Stomach (tissue), 9 donors: ENCODE results near the gene RPS6KB2. TPM values are rescaled to one million over a fixed set of nuclear protein-coding genes. Genes with fewer than 3 reads are reported as not detected.
A peak's percentile ranks its signal among the peaks of the same experiment; 100 is the strongest.

ENCODE experiments used
- DNase-seq, 2 donors: peaks; one replicate each; pipeline versions ENCODE4 v3.0.0 to v3.0.0-alpha.2; 2013 to 2019
- H3K27ac ChIP-seq, 5 donors: fragments of 200-600 bp in 4 of 5; sonication (generic) in 4 of 5; one replicate each; pipeline ENCODE4 v1.5.1; 2013 to 2019; ENCODE audit warnings: mild to moderate bottlenecking in 1 of 5, moderate library complexity in 1 of 5
- H3K27me3 ChIP-seq, 3 donors: fragments of 200-600 bp; sonication (generic); one replicate each; pipeline ENCODE4 v1.5.1; 2017 to 2019; ENCODE audit warnings: mixed run types in 1 of 3
- H3K36me3 ChIP-seq, 4 donors: fragments of 200-600 bp; sonication (generic); 1 replicate in 3 of 4; 2 replicates in 1 of 4; pipeline ENCODE4 v1.5.1; 2016 to 2019
- H3K4me1 ChIP-seq, 4 donors: fragments of 200-600 bp; sonication (generic); one replicate each; pipeline ENCODE4 v1.5.1; 2016 to 2019
- H3K4me3 ChIP-seq, 4 donors: fragments of 200-600 bp; sonication (generic) in 3 of 4; one replicate each; pipeline ENCODE4 v1.5.1; 2016 to 2019; ENCODE audit warnings: mild to moderate bottlenecking in 1 of 4
- H3K9me3 ChIP-seq, 4 donors: fragments of 200-600 bp; sonication (generic); one replicate each; pipeline ENCODE4 v1.5.1; 2016 to 2019
- EP300 ChIP-seq: sonication (generic); formaldehyde crosslinking; IDR thresholded peaks from one replicate; pipeline ENCODE4 v1.6.1; 2017; ENCODE audit warnings: antibody characterized with exemption
- POLR2A ChIP-seq, 4 donors: fragments of 450-650 bp; IDR thresholded peaks; one replicate each; pipeline ENCODE4 v1.6.1; 2016; ENCODE audit warnings: antibody characterized with exemption in 4 of 4, control low read depth in 2 of 4, mild to moderate bottlenecking in 1 of 4, moderate library complexity in 1 of 4
- POLR2AphosphoS5 ChIP-seq, 3 donors: sonication (generic); formaldehyde crosslinking; IDR thresholded peaks; one replicate each; pipeline ENCODE4 v1.6.1; 2016; ENCODE audit warnings: antibody characterized with exemption in 3 of 3
- WGBS, 5 donors: extraction: QIAGEN DNeasy Blood & Tissue Kit in 3 of 5; methylation state at CpG; one replicate each; pipeline versions ENCODE4 v1.1.5 to v1.1.7; 2013 to 2018; 5-methylcytosine and 5-hydroxymethylcytosine counted together
- intact Hi-C: fragments of 100-400 bp; cut with DNase I; formaldehyde crosslinking; loops from one replicate; pipeline ENCODE4 v1.15.1; 2023; ENCODE audit warnings: low total_unique reads
- polyA plus RNA-seq, 3 donors: library from polyadenylated mRNA; stranded (reverse); fragments of 200-250 nt; gene quantifications; one replicate each; pipeline ENCODE4 v1.2.3, GENCODE V29; 2013
- total RNA-seq, 5 donors: library from RNA; depleted of rRNA; stranded (reverse); fragments of >200 nt; gene quantifications; one replicate each; pipeline versions ENCODE4 v1.1.0 to v1.2.3, GENCODE V29; 2014 to 2016
- TF ChIP-seq, protein P1 (sequence below), 7 experiments: fragments of 450-650 bp in 4 of 7; fragments of 200-600 bp in 3 of 7; sonication (generic) in 3 of 7; IDR thresholded peaks; one replicate each; pipeline ENCODE4 v1.5.1; 2016 to 2019; ENCODE audit warnings: antibody characterized with exemption in 7 of 7, control low read depth in 2 of 7, mild to moderate bottlenecking in 1 of 7
- donor health status: healthy with polysubstance abuse.
- donor health status: Bipolar disorder and iron deficiency.
- donor health status: healthy.

The RPS6KB2 gene
- total and polyA plus RNA-seq, 8 donors, result 29.7 to 434 (median 71.5) TPM

DNA sequence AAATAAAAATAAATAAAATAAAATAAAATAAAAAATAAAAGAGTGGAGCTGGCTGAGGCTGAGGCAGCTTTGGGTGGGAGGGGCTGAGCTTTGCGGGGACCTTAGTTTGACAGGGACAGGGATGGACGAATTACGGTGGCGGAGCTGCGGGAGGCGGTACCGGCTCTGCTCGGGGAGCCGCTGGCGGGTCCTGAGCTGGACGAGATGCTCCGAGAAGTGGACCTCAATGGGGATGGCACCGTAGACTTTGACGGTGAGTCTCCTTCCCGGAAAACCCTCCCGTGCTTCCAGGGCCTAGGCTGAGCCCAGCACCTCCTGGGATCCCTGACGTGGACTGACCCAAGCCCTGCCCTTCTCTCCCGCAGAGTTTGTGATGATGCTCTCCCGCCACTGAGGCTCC, 30.0 kb downstream of the RPS6KB2 start:
- no peak overlapping the region for H3K27ac ChIP-seq
- 77 to 92% (median 89%) methylated on average over 17 to 19 of the region's 19 CpGs for WGBS, 5 donors
- intact Hi-C loops, result no loop called here

DNA sequence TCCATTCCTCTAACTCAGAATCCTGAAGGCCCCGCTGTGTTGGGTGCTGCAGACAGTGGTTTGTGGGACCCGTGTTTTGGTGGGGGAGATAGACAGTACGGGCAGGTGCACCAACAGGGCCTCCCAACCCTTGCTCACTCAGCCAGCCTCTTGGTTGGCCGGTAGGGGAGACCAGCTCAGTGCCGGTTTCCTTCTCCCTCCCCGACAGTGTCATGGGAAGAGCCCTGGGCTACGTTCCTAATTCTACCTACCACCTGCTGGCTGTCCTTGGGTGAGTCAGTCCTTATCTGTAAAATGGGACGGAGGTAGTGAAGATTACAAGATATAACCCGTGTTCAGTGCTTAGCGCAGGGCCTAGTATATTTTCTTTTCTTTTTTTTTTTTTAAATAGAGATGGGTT, 34.9 kb downstream of the RPS6KB2 start:
- Histone ChIP-seq H3K4me3 (no peak overlapping the region), H3K9me3 (no peaks in the 10 kb centered on the region), H3K4me1 (peaks cover 28 to 45% (median 43%) of the 10 kb centered on the region in 4 donors), H3K36me3 (peaks cover 0 to 5% (median 2%) of the 10 kb centered on the region in 4 donors), H3K27me3 (no peaks in the 10 kb centered on the region), H3K27ac (peak overlapping the region in 2 of 5 donors; percentile 94 to 96)
- no peak for TF ChIP-seq EP300
- TF ChIP-seq, protein P1, sequence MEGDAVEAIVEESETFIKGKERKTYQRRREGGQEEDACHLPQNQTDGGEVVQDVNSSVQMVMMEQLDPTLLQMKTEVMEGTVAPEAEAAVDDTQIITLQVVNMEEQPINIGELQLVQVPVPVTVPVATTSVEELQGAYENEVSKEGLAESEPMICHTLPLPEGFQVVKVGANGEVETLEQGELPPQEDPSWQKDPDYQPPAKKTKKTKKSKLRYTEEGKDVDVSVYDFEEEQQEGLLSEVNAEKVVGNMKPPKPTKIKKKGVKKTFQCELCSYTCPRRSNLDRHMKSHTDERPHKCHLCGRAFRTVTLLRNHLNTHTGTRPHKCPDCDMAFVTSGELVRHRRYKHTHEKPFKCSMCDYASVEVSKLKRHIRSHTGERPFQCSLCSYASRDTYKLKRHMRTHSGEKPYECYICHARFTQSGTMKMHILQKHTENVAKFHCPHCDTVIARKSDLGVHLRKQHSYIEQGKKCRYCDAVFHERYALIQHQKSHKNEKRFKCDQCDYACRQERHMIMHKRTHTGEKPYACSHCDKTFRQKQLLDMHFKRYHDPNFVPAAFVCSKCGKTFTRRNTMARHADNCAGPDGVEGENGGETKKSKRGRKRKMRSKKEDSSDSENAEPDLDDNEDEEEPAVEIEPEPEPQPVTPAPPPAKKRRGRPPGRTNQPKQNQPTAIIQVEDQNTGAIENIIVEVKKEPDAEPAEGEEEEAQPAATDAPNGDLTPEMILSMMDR (IDR thresholded peaks at IDR 0.05), result no peak
- no peak for TF ChIP-seq POLR2AphosphoS5 (IDR thresholded peaks at IDR 0.05)
- TF ChIP-seq POLR2A (IDR thresholded peaks at IDR 0.05), result no peak
- intact Hi-C loops, result no loop called here
- WGBS, 5 donors, result 82 to 91% (median 85%) methylated on average over 8 to 10 of the region's 10 CpGs
- DNase-seq, result no peak

More for the DNA sequence above, 30.0 kb downstream of the RPS6KB2 start:
- no peak overlapping the region for H3K4me3 ChIP-seq
- H3K4me1 ChIP-seq, result peaks cover 0 to under 1% (median 0%) of the 10 kb centered on the region in 4 donors
- no peaks in the 10 kb centered on the region for H3K9me3 ChIP-seq
- no peaks in the 10 kb centered on the region for H3K36me3 ChIP-seq
- TF ChIP-seq, protein P1 (IDR thresholded peaks at IDR 0.05), result no peak
- no peak for TF ChIP-seq POLR2AphosphoS5 (IDR thresholded peaks at IDR 0.05)
- no peak for TF ChIP-seq POLR2A (IDR thresholded peaks at IDR 0.05)
- TF ChIP-seq EP300, result no peak
- no peak for DNase-seq
- no peaks in the 10 kb centered on the region for H3K27me3 ChIP-seq

DNA sequence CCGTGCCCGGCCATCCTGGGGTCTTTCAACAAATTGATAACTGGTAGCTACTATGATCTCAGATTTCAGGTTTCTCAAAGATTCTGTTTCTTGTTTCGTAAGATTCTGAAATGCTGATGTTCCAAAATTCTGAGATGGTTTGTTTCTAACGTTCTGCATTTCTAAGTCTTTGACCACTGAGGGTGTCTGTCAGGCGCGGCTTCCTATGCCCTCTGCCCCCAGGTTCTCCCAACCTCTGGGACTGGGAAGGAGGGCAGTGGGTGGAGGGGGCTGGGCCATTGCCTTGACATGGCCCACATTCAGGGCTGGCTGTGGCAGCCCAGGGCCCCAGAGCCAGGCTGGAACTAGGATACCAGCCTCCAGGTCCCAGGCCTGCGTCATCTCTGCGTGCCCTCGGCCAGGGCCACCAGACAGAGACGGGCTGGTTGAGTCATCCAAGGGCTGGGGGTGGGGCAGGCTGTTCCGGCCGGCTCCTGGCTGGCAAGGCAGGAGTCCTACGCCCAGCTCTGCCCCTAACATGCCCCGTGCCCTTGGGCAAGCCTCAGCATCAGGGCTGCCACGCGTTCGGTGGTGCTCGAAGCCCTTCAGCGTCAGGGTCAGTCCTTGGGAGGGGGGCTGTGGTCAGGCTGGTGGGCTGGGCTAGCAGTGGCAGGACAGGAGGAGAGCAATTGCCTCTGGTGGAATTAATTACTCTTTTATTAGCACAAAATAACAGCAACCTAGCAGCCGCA, 35.6 kb downstream of the RPS6KB2 start:
- H3K9me3 ChIP-seq, result no peaks in the 10 kb centered on the region
- intact Hi-C loops, result no loop called here
- peak overlapping the region; percentile 79 to 96 (median 94) for H3K27ac ChIP-seq
- H3K36me3 ChIP-seq, result peaks cover 0 to 5% (median 2%) of the 10 kb centered on the region in 4 donors
- H3K4me3 ChIP-seq, result peak overlapping the region; percentile 54 to 69 (median 60)
- peaks cover 31 to 49% (median 47%) of the 10 kb centered on the region in 4 donors for H3K4me1 ChIP-seq
- DNase-seq, result peak; percentile 48 to 54
- no peak for TF ChIP-seq EP300
- TF ChIP-seq POLR2A (IDR thresholded peaks at IDR 0.05), result no peak
- peak in 2 of 3 donors; percentile 27 to 36 for TF ChIP-seq POLR2AphosphoS5 (IDR thresholded peaks at IDR 0.05)
- TF ChIP-seq, protein P1 (IDR thresholded peaks at IDR 0.05), result no peak
- 69 to 84% (median 80%) methylated on average over 12 to 20 of the region's 20 CpGs for WGBS, 5 donors
- H3K27me3 ChIP-seq, result no peaks in the 10 kb centered on the region

DNA sequence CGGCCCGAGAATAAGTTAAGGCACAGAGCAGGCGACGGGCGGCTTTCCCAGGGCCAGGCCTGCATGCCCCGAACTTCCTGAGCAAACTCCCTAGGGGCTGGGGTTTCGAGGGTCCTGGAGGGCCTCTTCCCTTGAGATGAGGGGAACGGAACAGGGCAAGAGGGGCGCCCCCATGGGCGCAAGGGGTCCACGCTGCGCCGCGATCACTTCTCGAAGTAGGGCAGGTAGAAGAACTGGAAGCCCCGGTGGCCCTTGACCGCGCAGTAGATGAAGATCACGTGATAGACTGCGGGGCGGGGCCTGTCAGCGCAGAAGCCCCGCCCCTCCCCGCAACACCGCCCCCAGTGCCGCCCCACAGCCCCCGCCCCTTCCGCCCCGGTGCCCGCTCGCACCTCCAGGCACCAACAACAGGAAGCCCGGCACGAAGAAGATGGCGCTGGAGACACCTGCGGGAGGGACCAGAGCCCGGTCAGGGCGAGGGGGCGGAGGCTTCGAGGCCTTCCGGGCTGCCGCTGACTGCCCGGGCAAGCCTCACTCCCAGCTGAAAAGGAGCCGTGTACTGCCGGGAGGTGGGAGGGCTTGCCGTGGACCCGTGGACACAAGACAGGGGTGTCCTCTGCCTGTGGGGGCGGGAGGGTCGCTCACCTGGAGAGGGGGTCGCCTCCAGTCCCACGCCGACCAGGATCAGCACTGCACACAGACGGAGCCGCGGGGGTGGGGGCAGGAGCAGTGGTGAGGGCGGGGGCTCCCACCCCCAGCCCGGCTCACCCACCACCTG, 36.3 kb downstream of the RPS6KB2 start:
- intact Hi-C loops, result no loop called here
- 12 to 26% (median 13%) methylated on average over 23 to 56 of the region's 56 CpGs for WGBS, 5 donors
- peaks cover 0 to 5% (median 2%) of the 10 kb centered on the region in 4 donors for H3K36me3 ChIP-seq

More for the DNA sequence above, 36.3 kb downstream of the RPS6KB2 start:
- Histone ChIP-seq H3K27me3 (no peaks in the 10 kb centered on the region), H3K27ac (peak overlapping the region; percentile 90 to 98 (median 95)), H3K4me3 (peak overlapping the region; percentile 54 to 69 (median 60)), H3K9me3 (no peaks in the 10 kb centered on the region), H3K4me1 (peaks cover 33 to 52% (median 51%) of the 10 kb centered on the region in 4 donors)
- peak; percentile 94 to 95 for DNase-seq
- TF ChIP-seq POLR2A (IDR thresholded peaks at IDR 0.05) (peak in 1 of 4 donors; percentile 49), POLR2AphosphoS5 (IDR thresholded peaks at IDR 0.05) (peak in 2 of 3 donors; percentile 86 to 90), EP300 (no peak)
- TF ChIP-seq, protein P1 (IDR thresholded peaks at IDR 0.05), result no peak
